ENCODE data around the gene IFNL3.

GRCh38 chr19:39265321-39265916 is 20.6 kb upstream of the IFNL3 start:
- TF ChIP-seq CTCF (IDR thresholded peaks at IDR 0.05), result no peak
- TF ChIP-seq POLR2A (IDR thresholded peaks at IDR 0.05), result no peak
- TF ChIP-seq EP300 (IDR thresholded peaks at IDR 0.05), result no peak
